ENCODE measurements around the gene KCNK10. TPM values are rescaled to one million over a fixed set of nuclear protein-coding genes. Genes with fewer than 3 reads are reported as not detected.

The KCNK10 gene
- total and polyA plus RNA-seq, 2 donors (not counting 1 experiment from before 2014, with no cell fraction given) = 0.20 TPM; not detected in 1

- CTCF ChIA-PET = no interaction called here
- H3K9me3 ChIP-seq (ENCODE audit: control extremely low read depth in 1 of 3, control insufficient read depth in 2 of 3, insufficient read depth in 1 of 3, low read length in 2 of 3) = peaks cover 0 to 1% (median 0%) of the 10 kb centered on the region in 3 donors
- POLR2A ChIA-PET = no interaction called here
These were observed 19.9 kb upstream of the KCNK10 start for GRCh38 chr14:88342980-88343379.

DNA sequence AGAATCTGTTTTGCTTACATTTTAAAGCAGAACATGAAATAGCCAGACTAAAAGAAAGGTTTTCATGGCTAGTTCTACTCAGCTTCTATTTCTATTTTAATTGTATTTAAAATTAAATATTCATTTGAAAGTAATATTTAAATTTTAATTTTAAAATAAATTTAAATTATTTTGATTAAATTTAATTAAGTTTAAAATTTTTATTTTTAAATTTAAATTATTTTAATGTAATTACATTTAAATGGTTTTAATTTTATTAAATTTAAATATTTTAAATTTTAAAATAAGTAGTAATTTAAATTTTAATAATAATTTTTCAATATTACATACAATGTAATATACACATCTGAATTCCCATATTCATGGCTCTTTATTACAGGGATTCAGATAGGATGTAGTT, 17.3 kb upstream of the KCNK10 start:
- Mint-ChIP-seq H3K4me1 (no peaks in the 10 kb centered on the region), H3K27ac (no peak overlapping the region)
- DNase-seq = no peak

More at GRCh38 chr14:88342980-88343379, 19.9 kb upstream of the KCNK10 start:
- Histone ChIP-seq H3K79me2 (ENCODE audit: control insufficient read depth, insufficient read depth, low read length) (no peaks in the 10 kb centered on the region), H3K4me3 (ENCODE audit: control extremely low read depth in 1 of 5, extremely low read depth in 1 of 5, insufficient read depth in 1 of 5, low read depth in 2 of 5, low read length in 4 of 5) (no peak overlapping the region), H3K4me1 (ENCODE audit: control insufficient read depth in 2 of 2, insufficient read depth in 2 of 2, low read length in 2 of 2) (no peaks in the 10 kb centered on the region), H3K9ac (ENCODE audit: low read length) (no peak overlapping the region), H3K4me2 (replicated peaks; ENCODE audit: low read depth, low read length, poor library complexity, severe bottlenecking) (no peak overlapping the region), H3K36me3 (replicated peaks in 1 of 2; ENCODE audit: control extremely low read depth in 1 of 2, control insufficient read depth in 1 of 2, extremely low read depth in 1 of 2, insufficient read depth in 2 of 2, low read length in 1 of 2) (no peaks in the 10 kb centered on the region), H3K27ac (ENCODE audit: low read length in 2 of 2) (no peak overlapping the region), H2AFZ (ENCODE audit: insufficient read depth, low read depth, low read length, poor library complexity, severe bottlenecking) (no peak overlapping the region), H4K20me1 (ENCODE audit: control insufficient read depth, insufficient read depth, low read length, poor library complexity, severe bottlenecking) (no peaks in the 10 kb centered on the region), H3K27me3 (replicated peaks in 1 of 4; ENCODE audit: control extremely low read depth in 1 of 4, control insufficient read depth in 3 of 4, insufficient read depth in 4 of 4, low read length in 3 of 4) (peaks cover 0 to 3% (median 0%) of the 10 kb centered on the region in 4 experiments)
- H3K4me1 Mint-ChIP-seq = no peaks in the 10 kb centered on the region
- TF ChIP-seq CTCF (IDR thresholded peaks at IDR 0.05) = no peak
- no peak for TF ChIP-seq EZH2 (IDR thresholded peaks at IDR 0.05; ENCODE audit: borderline replicate concordance, insufficient read depth, low read depth, low read length, poor library complexity, severe bottlenecking)
- H3K27me3 Mint-ChIP-seq = peaks cover 28% of the 10 kb centered on the region
- WGBS (ENCODE audit: insufficient coverage) = no CpG with 5 or more reads among the region's 2 CpGs
- intact Hi-C loops (cut with micrococcal nuclease) = no loop called here
- no peaks in the 10 kb centered on the region for H3K9me3 Mint-ChIP-seq (ENCODE audit: insufficient read depth)
- DNase-seq = no peak
- no peak overlapping the region for H3K27ac Mint-ChIP-seq
- no peak overlapping the region for H3K4me3 Mint-ChIP-seq
- no peak for ATAC-seq (ENCODE audit: low read depth)

More for the DNA sequence above, 17.3 kb upstream of the KCNK10 start:
- no peaks in the 10 kb centered on the region for H3K79me2 ChIP-seq (ENCODE audit: control insufficient read depth, insufficient read depth, low read length)
- Mint-ChIP-seq H3K4me3 (no peak overlapping the region), H3K9me3 (ENCODE audit: insufficient read depth) (no peaks in the 10 kb centered on the region), H3K27me3 (peaks cover 38% of the 10 kb centered on the region)
- H3K4me1 ChIP-seq (ENCODE audit: control insufficient read depth in 2 of 2, insufficient read depth in 2 of 2, low read length in 2 of 2) = no peaks in the 10 kb centered on the region
- ATAC-seq (ENCODE audit: low read depth) = no peak
- peaks cover 0 to 1% (median 0%) of the 10 kb centered on the region in 3 donors for H3K9me3 ChIP-seq (ENCODE audit: control extremely low read depth in 1 of 3, control insufficient read depth in 2 of 3, insufficient read depth in 1 of 3, low read length in 2 of 3)
- ChIA-PET CTCF (no interaction called here), POLR2A (no interaction called here)
- H3K27me3 ChIP-seq (replicated peaks in 1 of 4; ENCODE audit: control extremely low read depth in 1 of 4, control insufficient read depth in 3 of 4, insufficient read depth in 4 of 4, low read length in 3 of 4) = peaks cover 0 to 7% (median 2%) of the 10 kb centered on the region in 4 experiments
- no peak overlapping the region for H2AFZ ChIP-seq (ENCODE audit: insufficient read depth, low read depth, low read length, poor library complexity, severe bottlenecking)
- H4K20me1 ChIP-seq (ENCODE audit: control insufficient read depth, insufficient read depth, low read length, poor library complexity, severe bottlenecking) = no peaks in the 10 kb centered on the region
- H3K36me3 ChIP-seq (replicated peaks in 1 of 2; ENCODE audit: control extremely low read depth in 1 of 2, control insufficient read depth in 1 of 2, extremely low read depth in 1 of 2, insufficient read depth in 2 of 2, low read length in 1 of 2) = no peaks in the 10 kb centered on the region
- no peak overlapping the region for H3K9ac ChIP-seq (ENCODE audit: low read length)
- no peak for TF ChIP-seq CTCF (IDR thresholded peaks at IDR 0.05)
- no peak for TF ChIP-seq EZH2 (IDR thresholded peaks at IDR 0.05; ENCODE audit: borderline replicate concordance, insufficient read depth, low read depth, low read length, poor library complexity, severe bottlenecking)
- intact Hi-C loops (cut with micrococcal nuclease) = no loop called here
- no peak overlapping the region for H3K4me3 ChIP-seq (ENCODE audit: control extremely low read depth in 1 of 5, extremely low read depth in 1 of 5, insufficient read depth in 1 of 5, low read depth in 2 of 5, low read length in 4 of 5)
- H3K27ac ChIP-seq (ENCODE audit: low read length in 2 of 2) = no peak overlapping the region
- no peak overlapping the region for H3K4me2 ChIP-seq (replicated peaks; ENCODE audit: low read depth, low read length, poor library complexity, severe bottlenecking)
